HAP-1 (cell line): ENCODE data around the gene CAV1.

ENCODE experiments used
- DNase-seq, 2 experiments: peaks; one replicate each; pipeline ENCODE4 v3.0.0-alpha.2; 2016 to 2020; ENCODE audit warnings: low spot score in 2 of 2
- H3K27me3 ChIP-seq: fragments of 250-450 bp; sonication (Bioruptor Pico); 2 replicates; pipeline ENCODE4 v1.5.1; 2020; ENCODE audit warnings: low read depth, mild to moderate bottlenecking, moderate library complexity
- H3K36me3 ChIP-seq: fragments of 250-450 bp; sonication (Bioruptor Pico); replicated peaks from 2 replicates; pipeline ENCODE4 v1.5.1; 2020; ENCODE audit warnings: mild to moderate bottlenecking
- H3K4me1 ChIP-seq: fragments of 250-450 bp; sonication (Bioruptor Pico); 2 replicates; pipeline ENCODE4 v1.5.1; 2020; ENCODE audit warnings: mild to moderate bottlenecking
- H3K4me3 ChIP-seq: fragments of 250-450 bp; sonication (Bioruptor Pico); 2 replicates; pipeline ENCODE4 v1.5.1; 2020; ENCODE audit warnings: mild to moderate bottlenecking, moderate library complexity
- H3K9me3 ChIP-seq: fragments of 250-450 bp; sonication (Bioruptor Pico); 2 replicates; pipeline ENCODE4 v1.5.1; 2020; ENCODE audit warnings: mild to moderate bottlenecking, moderate library complexity
- in situ Hi-C: fragments of 300-500 bp; cut with MboI; formaldehyde crosslinking; loops from 3 replicates; pipeline ENCODE4 v1.14.3; 2020; ENCODE audit warnings: low sequenced_read_pairs, inconsistent platforms, mixed read lengths

Gene CAV1

GRCh38 chr7:116562529-116563121 is 37.8 kb downstream of the CAV1 start:
- Histone ChIP-seq H3K9me3 (no peaks in the 10 kb centered on the region), H3K27me3 (peaks cover 11% of the 10 kb centered on the region), H3K36me3 (no peaks in the 10 kb centered on the region), H3K4me3 (no peak overlapping the region), H3K4me1 (no peaks in the 10 kb centered on the region)
- in situ Hi-C loops, result no loop called here
- DNase-seq, result no peak

- in situ Hi-C loops, result no loop called here
- Histone ChIP-seq H3K9me3 (no peaks in the 10 kb centered on the region), H3K4me3 (no peak overlapping the region), H3K4me1 (no peaks in the 10 kb centered on the region), H3K36me3 (no peaks in the 10 kb centered on the region), H3K27me3 (peaks cover 11% of the 10 kb centered on the region)
- DNase-seq, result no peak
These were observed 41.1 kb downstream of the CAV1 start for GRCh38 chr7:116565981-116566380.

- DNase-seq, result no peak
- Histone ChIP-seq H3K4me1 (no peaks in the 10 kb centered on the region), H3K27me3 (peaks cover 11% of the 10 kb centered on the region), H3K36me3 (no peaks in the 10 kb centered on the region), H3K9me3 (no peaks in the 10 kb centered on the region), H3K4me3 (no peak overlapping the region)
- in situ Hi-C loops, result no loop called here
These were observed 41.8 kb downstream of the CAV1 start for GRCh38 chr7:116566666-116567065.

GRCh38 chr7:116569737-116570136 is 44.9 kb downstream of the CAV1 start:
- Histone ChIP-seq H3K4me1 (peaks cover 4% of the 10 kb centered on the region; the same call in 1 of the 2 replicates), H3K4me3 (no peak overlapping the region), H3K9me3 (no peaks in the 10 kb centered on the region), H3K36me3 (no peaks in the 10 kb centered on the region), H3K27me3 (peaks cover 3% of the 10 kb centered on the region)
- no peak for DNase-seq
- in situ Hi-C loops, result no loop called here

- in situ Hi-C loops, result no loop called here
- no peak for DNase-seq
- peaks cover 4% of the 10 kb centered on the region; the same call in 1 of the 2 replicates for H3K4me1 ChIP-seq
- no peaks in the 10 kb centered on the region for H3K36me3 ChIP-seq
- no peaks in the 10 kb centered on the region for H3K9me3 ChIP-seq
- H3K4me3 ChIP-seq, result no peak overlapping the region
- H3K27me3 ChIP-seq, result no peaks in the 10 kb centered on the region; the same call in 1 of the 2 replicates
These were observed 45.5 kb downstream of the CAV1 start for GRCh38 chr7:116570306-116570705.

GRCh38 chr7:116571037-116571436 is 46.2 kb downstream of the CAV1 start:
- DNase-seq, result no peak
- H3K4me1 ChIP-seq, result peaks cover 4% of the 10 kb centered on the region; the same call in 1 of the 2 replicates
- no peaks in the 10 kb centered on the region for H3K36me3 ChIP-seq
- no peak overlapping the region for H3K4me3 ChIP-seq
- H3K27me3 ChIP-seq, result no peaks in the 10 kb centered on the region; the same call in 1 of the 2 replicates
- in situ Hi-C loops, result no loop called here
- H3K9me3 ChIP-seq, result no peaks in the 10 kb centered on the region

- Histone ChIP-seq H3K27me3 (no peaks in the 10 kb centered on the region; the same call in 1 of the 2 replicates), H3K4me3 (no peak overlapping the region), H3K36me3 (no peaks in the 10 kb centered on the region), H3K4me1 (peaks cover 4% of the 10 kb centered on the region; the same call in 1 of the 2 replicates), H3K9me3 (no peaks in the 10 kb centered on the region)
- in situ Hi-C loops, result no loop called here
- no peak for DNase-seq
These were observed 46.7 kb downstream of the CAV1 start for GRCh38 chr7:116571552-116571951.

- no peak for DNase-seq
- Histone ChIP-seq H3K4me3 (no peak overlapping the region), H3K4me1 (peaks cover 4% of the 10 kb centered on the region; the same call in 1 of the 2 replicates), H3K36me3 (no peaks in the 10 kb centered on the region), H3K9me3 (no peaks in the 10 kb centered on the region), H3K27me3 (no peaks in the 10 kb centered on the region)
- in situ Hi-C loops, result no loop called here
These were observed 47.2 kb downstream of the CAV1 start for GRCh38 chr7:116572036-116572435.

GRCh38 chr7:116573541-116573940 is 48.7 kb downstream of the CAV1 start:
- peaks cover 4% of the 10 kb centered on the region; the same call in 1 of the 2 replicates for H3K4me1 ChIP-seq
- H3K9me3 ChIP-seq, result no peaks in the 10 kb centered on the region
- H3K27me3 ChIP-seq, result no peaks in the 10 kb centered on the region
- no peak for DNase-seq
- in situ Hi-C loops, result no loop called here
- H3K36me3 ChIP-seq, result no peaks in the 10 kb centered on the region
- H3K4me3 ChIP-seq, result no peak overlapping the region

- H3K4me1 ChIP-seq, result peaks cover 4% of the 10 kb centered on the region; the same call in 1 of the 2 replicates
- no peaks in the 10 kb centered on the region for H3K9me3 ChIP-seq
- H3K36me3 ChIP-seq, result no peaks in the 10 kb centered on the region
- no peaks in the 10 kb centered on the region for H3K27me3 ChIP-seq
- H3K4me3 ChIP-seq, result no peak overlapping the region
- DNase-seq, result no peak
- in situ Hi-C loops, result no loop called here
These were observed 49.4 kb downstream of the CAV1 start for GRCh38 chr7:116574025-116574822.

- no peaks in the 10 kb centered on the region for H3K36me3 ChIP-seq
- no peak overlapping the region for H3K4me3 ChIP-seq
- H3K9me3 ChIP-seq, result no peaks in the 10 kb centered on the region
- DNase-seq, result no peak
- H3K27me3 ChIP-seq, result no peaks in the 10 kb centered on the region
- in situ Hi-C loops, result no loop called here
- peaks cover 4% of the 10 kb centered on the region; the same call in 1 of the 2 replicates for H3K4me1 ChIP-seq
These were observed 51.0 kb downstream of the CAV1 start for GRCh38 chr7:116575853-116576252.

GRCh38 chr7:116576350-116577319 is 51.8 kb downstream of the CAV1 start:
- in situ Hi-C loops, result no loop called here
- H3K9me3 ChIP-seq, result no peaks in the 10 kb centered on the region
- DNase-seq, result no peak
- peaks cover 4% of the 10 kb centered on the region; the same call in 1 of the 2 replicates for H3K4me1 ChIP-seq
- H3K4me3 ChIP-seq, result no peak overlapping the region
- no peaks in the 10 kb centered on the region for H3K36me3 ChIP-seq
- no peaks in the 10 kb centered on the region for H3K27me3 ChIP-seq

GRCh38 chr7:116577320-116577871 is 52.6 kb downstream of the CAV1 start:
- H3K36me3 ChIP-seq, result no peaks in the 10 kb centered on the region
- in situ Hi-C loops, result no loop called here
- H3K9me3 ChIP-seq, result no peaks in the 10 kb centered on the region
- no peaks in the 10 kb centered on the region for H3K4me1 ChIP-seq
- DNase-seq, result no peak
- no peak overlapping the region for H3K4me3 ChIP-seq
- H3K27me3 ChIP-seq, result no peaks in the 10 kb centered on the region
